ENCODE measurements around the gene TECPR2.

TECPR2 gene

GRCh38 chr14:102333795-102334705, 28.7 kb upstream of the TECPR2 start:
- in situ Hi-C loops (cut with HindIII; ENCODE audit: low sequenced_read_pairs), result no loop called here
- DNase-seq (ENCODE audit: low read depth), result no peak
- TF ChIP-seq, protein P1, sequence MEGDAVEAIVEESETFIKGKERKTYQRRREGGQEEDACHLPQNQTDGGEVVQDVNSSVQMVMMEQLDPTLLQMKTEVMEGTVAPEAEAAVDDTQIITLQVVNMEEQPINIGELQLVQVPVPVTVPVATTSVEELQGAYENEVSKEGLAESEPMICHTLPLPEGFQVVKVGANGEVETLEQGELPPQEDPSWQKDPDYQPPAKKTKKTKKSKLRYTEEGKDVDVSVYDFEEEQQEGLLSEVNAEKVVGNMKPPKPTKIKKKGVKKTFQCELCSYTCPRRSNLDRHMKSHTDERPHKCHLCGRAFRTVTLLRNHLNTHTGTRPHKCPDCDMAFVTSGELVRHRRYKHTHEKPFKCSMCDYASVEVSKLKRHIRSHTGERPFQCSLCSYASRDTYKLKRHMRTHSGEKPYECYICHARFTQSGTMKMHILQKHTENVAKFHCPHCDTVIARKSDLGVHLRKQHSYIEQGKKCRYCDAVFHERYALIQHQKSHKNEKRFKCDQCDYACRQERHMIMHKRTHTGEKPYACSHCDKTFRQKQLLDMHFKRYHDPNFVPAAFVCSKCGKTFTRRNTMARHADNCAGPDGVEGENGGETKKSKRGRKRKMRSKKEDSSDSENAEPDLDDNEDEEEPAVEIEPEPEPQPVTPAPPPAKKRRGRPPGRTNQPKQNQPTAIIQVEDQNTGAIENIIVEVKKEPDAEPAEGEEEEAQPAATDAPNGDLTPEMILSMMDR (IDR thresholded peaks at IDR 0.05; ENCODE audit: low read depth, low read length, missing control alignments), result no peak
- H3K4me3 ChIP-seq (ENCODE audit: low read depth, low read length), result no peak overlapping the region

GRCh38 chr14:102335163-102335562, 27.6 kb upstream of the TECPR2 start:
- TF ChIP-seq, protein P1 (IDR thresholded peaks at IDR 0.05; ENCODE audit: low read depth, low read length, missing control alignments), result no peak
- H3K4me3 ChIP-seq (ENCODE audit: low read depth, low read length), result no peak overlapping the region
- DNase-seq (ENCODE audit: low read depth), result no peak
- in situ Hi-C loops (cut with HindIII; ENCODE audit: low sequenced_read_pairs), result no loop called here

DNA sequence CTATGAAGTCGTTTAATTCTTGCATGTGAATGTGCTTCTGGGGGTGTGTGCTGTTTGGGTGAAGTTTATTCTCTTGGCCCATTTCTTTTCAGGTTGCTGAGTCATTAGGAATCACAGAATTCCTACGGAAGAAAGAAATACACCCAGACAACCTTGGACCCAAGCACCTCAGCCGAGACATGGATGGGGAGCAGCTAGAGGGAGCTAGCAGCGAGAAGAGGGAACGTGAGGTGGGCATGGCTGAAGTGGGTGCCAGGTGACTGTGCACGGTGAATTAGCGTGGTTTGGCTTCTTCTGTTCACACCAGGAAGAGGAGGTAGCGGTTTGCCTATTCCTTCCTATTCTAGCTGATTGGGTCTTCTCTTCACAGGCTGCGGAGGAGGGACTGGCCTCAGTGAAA, 24.0 kb upstream of the TECPR2 start:
- in situ Hi-C loops (cut with HindIII; ENCODE audit: low sequenced_read_pairs), result no loop called here
- TF ChIP-seq, protein P1 (IDR thresholded peaks at IDR 0.05; ENCODE audit: low read depth, low read length, missing control alignments), result no peak
- DNase-seq (ENCODE audit: low read depth), result no peak
- H3K4me3 ChIP-seq (ENCODE audit: low read depth, low read length), result no peak overlapping the region

DNA sequence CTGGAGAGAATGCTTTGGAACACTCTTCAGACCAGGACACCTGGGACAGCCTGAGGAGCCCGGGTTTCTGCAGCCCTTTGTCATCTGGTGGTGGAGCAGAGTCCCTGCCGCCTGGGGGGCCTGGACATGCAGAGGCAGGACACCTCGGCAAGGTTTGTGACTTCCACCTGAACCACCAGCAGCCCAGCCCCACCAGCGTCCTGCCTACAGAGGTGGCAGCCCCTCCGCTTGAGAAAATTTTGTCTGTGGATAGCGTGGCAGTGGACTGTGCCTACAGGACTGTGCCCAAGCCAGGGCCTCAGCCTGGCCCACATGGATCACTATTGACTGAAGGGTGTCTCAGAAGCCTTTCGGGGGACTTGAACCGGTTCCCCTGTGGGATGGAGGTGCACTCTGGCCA, 21.2 kb upstream of the TECPR2 start:
- in situ Hi-C loops (cut with HindIII; ENCODE audit: low sequenced_read_pairs), result no loop called here
- H3K4me3 ChIP-seq (ENCODE audit: low read depth, low read length), result no peak overlapping the region
- TF ChIP-seq, protein P1 (IDR thresholded peaks at IDR 0.05; ENCODE audit: low read depth, low read length, missing control alignments), result no peak
- DNase-seq (ENCODE audit: low read depth), result no peak

GRCh38 chr14:102342238-102342637, 20.5 kb upstream of the TECPR2 start:
- in situ Hi-C loops (cut with HindIII; ENCODE audit: low sequenced_read_pairs), result no loop called here
- TF ChIP-seq, protein P1 (IDR thresholded peaks at IDR 0.05; ENCODE audit: low read depth, low read length, missing control alignments), result no peak
- H3K4me3 ChIP-seq (ENCODE audit: low read depth, low read length), result no peak overlapping the region
- DNase-seq (ENCODE audit: low read depth), result no peak

- TF ChIP-seq, protein P1 (IDR thresholded peaks at IDR 0.05; ENCODE audit: low read depth, low read length, missing control alignments), result no peak
- in situ Hi-C loops (cut with HindIII; ENCODE audit: low sequenced_read_pairs), result no loop called here
- no peak overlapping the region for H3K4me3 ChIP-seq (ENCODE audit: low read depth, low read length)
- no peak for DNase-seq (ENCODE audit: low read depth)
Measured at GRCh38 chr14:102344084-102344483, 18.7 kb upstream of the TECPR2 start.

Data from astrocyte of the cerebellum (primary cell).